ENCODE results near the gene MYO9B. TPM values are rescaled to one million over a fixed set of nuclear protein-coding genes. Genes with fewer than 3 reads are reported as not detected.

MYO9B gene
- total and polyA plus RNA-seq, 10 donors, result 70.5 to 329 (median 256) TPM

DNA sequence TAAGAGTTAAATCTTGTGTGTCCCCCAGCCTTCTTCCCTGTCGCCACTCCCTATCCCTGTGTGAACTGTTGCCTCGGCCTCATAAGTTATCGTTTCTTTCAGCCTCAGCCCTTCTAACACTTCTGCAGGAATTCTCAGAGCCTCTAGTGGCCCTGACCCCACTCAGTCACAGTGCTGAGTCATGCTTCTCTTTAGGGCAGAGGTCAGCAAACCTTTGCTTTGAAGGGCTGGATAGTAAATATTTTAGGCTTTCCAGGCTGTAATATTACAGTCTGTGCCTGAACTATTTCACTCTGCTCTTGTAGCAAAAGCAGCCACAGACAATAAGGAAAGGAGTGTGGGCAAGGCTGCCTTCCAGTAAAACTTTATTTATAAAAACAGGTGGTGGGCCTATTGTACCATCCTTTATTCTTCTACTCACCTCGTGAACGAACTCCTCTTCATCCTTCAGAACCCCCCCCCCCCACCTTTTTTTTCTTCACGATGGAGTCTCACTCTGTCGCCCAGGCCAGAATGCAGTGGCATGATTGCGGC, 22.1 kb downstream of the MYO9B start:
- no peak for TF ChIP-seq POLR2A (IDR thresholded peaks at IDR 0.05)
- peak in 1 of 3 donors; percentile 69 for TF ChIP-seq POLR2AphosphoS5 (IDR thresholded peaks at IDR 0.05)
- no peaks in the 10 kb centered on the region for H3K9me3 ChIP-seq
- peaks cover 6 to 63% (median 15%) of the 10 kb centered on the region in 6 donors for H3K36me3 ChIP-seq
- peaks cover 25 to 89% (median 62%) of the 10 kb centered on the region in 6 donors for H3K4me1 ChIP-seq
- no peak overlapping the region for H3K4me3 ChIP-seq
- 76 to 77% (median 77%) methylated on average over 8 of the region's 8 CpGs for WGBS, 5 donors
- H3K27ac ChIP-seq, result peak overlapping the region in 7 of 8 donors; percentile 14 to 71 (median 52)
- no peak for DNase-seq
- intact Hi-C loops (cut with DNase I; ENCODE audit: low total_unique reads), result no loop called here
- H3K27me3 ChIP-seq (replicated peaks in 1 of 7), result no peaks in the 10 kb centered on the region

DNA sequence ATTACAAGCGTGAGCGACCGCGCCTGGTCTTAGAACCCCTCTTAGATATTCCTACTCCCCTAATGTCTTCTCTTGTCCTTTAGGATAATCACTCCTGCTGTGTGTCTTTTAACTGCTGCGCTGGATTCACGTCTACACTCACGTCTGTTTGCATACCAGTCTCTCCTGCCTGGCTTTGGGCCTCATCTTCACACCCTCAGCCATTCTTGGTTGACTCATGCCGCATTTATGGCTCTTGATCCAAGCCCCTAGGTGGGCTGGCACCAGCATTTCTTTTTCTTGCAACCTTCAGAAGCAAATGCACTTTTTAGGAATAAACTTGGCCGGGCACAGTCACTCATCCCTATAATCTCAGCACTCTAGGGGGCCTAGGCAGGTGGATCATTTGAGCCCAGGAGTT, 22.7 kb downstream of the MYO9B start:
- Histone ChIP-seq H3K27me3 (replicated peaks in 1 of 7) (no peaks in the 10 kb centered on the region), H3K36me3 (peaks cover 6 to 67% (median 21%) of the 10 kb centered on the region in 6 donors), H3K4me3 (no peak overlapping the region), H3K9me3 (peaks cover 0 to 6% (median 0%) of the 10 kb centered on the region in 8 donors), H3K4me1 (peaks cover 25 to 89% (median 59%) of the 10 kb centered on the region in 6 donors), H3K27ac (peak overlapping the region in 4 of 8 donors; percentile 49 to 71 (median 68))
- TF ChIP-seq POLR2AphosphoS5 (IDR thresholded peaks at IDR 0.05) (no peak), POLR2A (IDR thresholded peaks at IDR 0.05) (no peak)
- TF ChIP-seq, protein P1, sequence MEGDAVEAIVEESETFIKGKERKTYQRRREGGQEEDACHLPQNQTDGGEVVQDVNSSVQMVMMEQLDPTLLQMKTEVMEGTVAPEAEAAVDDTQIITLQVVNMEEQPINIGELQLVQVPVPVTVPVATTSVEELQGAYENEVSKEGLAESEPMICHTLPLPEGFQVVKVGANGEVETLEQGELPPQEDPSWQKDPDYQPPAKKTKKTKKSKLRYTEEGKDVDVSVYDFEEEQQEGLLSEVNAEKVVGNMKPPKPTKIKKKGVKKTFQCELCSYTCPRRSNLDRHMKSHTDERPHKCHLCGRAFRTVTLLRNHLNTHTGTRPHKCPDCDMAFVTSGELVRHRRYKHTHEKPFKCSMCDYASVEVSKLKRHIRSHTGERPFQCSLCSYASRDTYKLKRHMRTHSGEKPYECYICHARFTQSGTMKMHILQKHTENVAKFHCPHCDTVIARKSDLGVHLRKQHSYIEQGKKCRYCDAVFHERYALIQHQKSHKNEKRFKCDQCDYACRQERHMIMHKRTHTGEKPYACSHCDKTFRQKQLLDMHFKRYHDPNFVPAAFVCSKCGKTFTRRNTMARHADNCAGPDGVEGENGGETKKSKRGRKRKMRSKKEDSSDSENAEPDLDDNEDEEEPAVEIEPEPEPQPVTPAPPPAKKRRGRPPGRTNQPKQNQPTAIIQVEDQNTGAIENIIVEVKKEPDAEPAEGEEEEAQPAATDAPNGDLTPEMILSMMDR (IDR thresholded peaks at IDR 0.05 in 8 of 11, conservative IDR thresholded peaks at IDR 0.05 in 3 of 11), result no peak
- intact Hi-C loops (cut with DNase I; ENCODE audit: low total_unique reads), result no loop called here
- no peak for DNase-seq
- 93 to 97% (median 95%) methylated on average over 9 of the region's 9 CpGs for WGBS, 5 donors

DNA sequence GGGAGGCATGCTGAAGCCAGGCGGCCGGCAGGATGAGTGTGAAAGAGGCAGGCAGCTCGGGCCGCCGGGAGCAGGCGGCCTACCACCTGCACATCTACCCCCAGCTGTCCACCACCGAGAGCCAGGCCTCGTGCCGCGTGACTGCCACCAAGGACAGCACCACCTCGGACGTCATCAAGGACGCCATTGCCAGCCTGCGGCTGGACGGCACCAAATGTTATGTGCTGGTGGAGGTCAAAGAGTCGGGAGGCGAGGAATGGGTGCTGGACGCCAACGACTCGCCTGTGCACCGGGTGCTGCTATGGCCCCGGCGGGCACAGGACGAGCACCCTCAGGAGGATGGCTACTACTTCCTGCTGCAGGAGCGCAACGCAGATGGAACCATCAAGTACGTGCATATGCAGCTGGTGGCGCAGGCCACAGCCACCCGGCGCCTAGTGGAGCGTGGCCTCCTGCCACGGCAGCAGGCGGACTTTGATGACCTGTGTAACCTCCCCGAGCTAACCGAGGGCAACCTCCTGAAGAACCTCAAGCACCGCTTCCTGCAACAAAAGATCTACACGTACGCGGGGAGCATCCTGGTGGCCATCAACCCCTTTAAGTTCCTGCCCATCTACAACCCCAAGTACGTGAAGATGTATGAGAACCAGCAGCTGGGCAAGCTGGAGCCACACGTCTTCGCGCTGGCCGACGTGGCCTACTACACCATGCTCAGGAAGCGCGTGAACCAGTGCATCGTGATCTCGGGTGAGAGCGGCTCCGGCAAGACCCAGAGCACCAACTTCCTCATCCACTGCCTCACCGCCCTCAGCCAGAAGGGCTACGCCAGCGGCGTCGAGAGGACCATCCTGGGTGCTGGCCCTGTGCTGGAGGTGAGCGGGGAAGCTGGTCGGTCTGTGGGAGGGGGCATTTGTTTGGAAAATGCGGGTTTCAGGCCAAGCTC, 26.4 kb downstream of the MYO9B start:
- Histone ChIP-seq H3K27me3 (replicated peaks in 1 of 7) (no peaks in the 10 kb centered on the region), H3K9me3 (peaks cover 0 to 6% (median 0%) of the 10 kb centered on the region in 8 donors), H3K27ac (peak overlapping the region in 3 of 8 donors; percentile 91 to 93 (median 92)), H3K4me1 (peaks cover 16 to 91% (median 69%) of the 10 kb centered on the region in 6 donors), H3K4me3 (no peak overlapping the region), H3K36me3 (peaks cover 6 to 87% (median 35%) of the 10 kb centered on the region in 6 donors)
- TF ChIP-seq, protein P1 (IDR thresholded peaks at IDR 0.05 in 8 of 11, conservative IDR thresholded peaks at IDR 0.05 in 3 of 11), result no peak
- TF ChIP-seq POLR2AphosphoS5 (IDR thresholded peaks at IDR 0.05) (peak; percentile 28 to 68 (median 40)), POLR2A (IDR thresholded peaks at IDR 0.05) (no peak)
- intact Hi-C loops (cut with DNase I; ENCODE audit: low total_unique reads), result no loop called here
- 92 to 97% (median 94%) methylated on average over 42 to 59 of the region's 59 CpGs for WGBS, 5 donors
- no peak for DNase-seq

DNA sequence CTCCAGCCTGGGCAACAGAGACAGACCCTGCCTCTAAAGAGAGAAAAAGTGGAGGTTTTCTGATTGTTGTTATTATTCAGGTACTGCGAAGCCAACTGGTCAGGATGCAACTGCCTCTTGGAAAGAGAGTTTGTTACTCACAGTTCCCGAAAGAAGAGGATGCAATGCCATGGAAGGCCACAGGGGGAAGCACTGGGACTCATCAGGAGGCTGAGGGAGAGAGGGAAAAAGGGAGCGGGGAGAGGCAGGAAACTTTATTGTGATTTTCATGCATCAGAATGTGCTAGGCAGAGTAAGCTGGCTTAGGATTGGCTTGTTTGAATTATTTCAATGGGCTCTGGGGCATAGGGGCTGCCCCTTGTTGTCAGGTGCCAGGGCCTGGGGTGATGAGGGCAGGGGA, 27.6 kb downstream of the MYO9B start:
- no peaks in the 10 kb centered on the region for H3K27me3 ChIP-seq (replicated peaks in 1 of 7)
- intact Hi-C loops (cut with DNase I; ENCODE audit: low total_unique reads), result no loop called here
- no peak overlapping the region for H3K4me3 ChIP-seq
- whole genome bisulfite sequencing, 5 donors, result 65 to 90% (median 83%) methylated on average over 3 of the region's 3 CpGs
- TF ChIP-seq, protein P1 (IDR thresholded peaks at IDR 0.05 in 8 of 11, conservative IDR thresholded peaks at IDR 0.05 in 3 of 11), result peak in 10 of 11 experiments; percentile 14 to 65 (median 55)
- no peak for TF ChIP-seq POLR2AphosphoS5 (IDR thresholded peaks at IDR 0.05)
- no peak for TF ChIP-seq POLR2A (IDR thresholded peaks at IDR 0.05)
- peaks cover 6 to 93% (median 35%) of the 10 kb centered on the region in 6 donors for H3K36me3 ChIP-seq
- no peak for DNase-seq
- peaks cover 19 to 91% (median 69%) of the 10 kb centered on the region in 6 donors for H3K4me1 ChIP-seq
- peaks cover 0 to 6% (median 0%) of the 10 kb centered on the region in 8 donors for H3K9me3 ChIP-seq
- H3K27ac ChIP-seq, result peak overlapping the region in 3 of 8 donors; percentile 91 to 93 (median 92)

Measured in spleen (tissue), 11 donors.